Astrocyte of the cerebellum (primary cell): Measurements from ENCODE around the gene KERA.
"Not testable (repeated sequence)": the region's sequence is repeated elsewhere in the genome, so short reads cannot be mapped to it uniquely, and the experiment has no call there.

ENCODE experiments used
- DNase-seq: peaks from one replicate; pipeline ENCODE4 v3.0.0-alpha.2; 2011; ENCODE audit warnings: low read depth
- H3K4me3 ChIP-seq: 2 replicates; pipeline ENCODE4 v1.5.1; 2011; ENCODE audit warnings: mild to moderate bottlenecking, low read depth, low read length, moderate library complexity
- CTCF ChIP-seq: IDR thresholded peaks from 2 replicates; pipeline ENCODE4 v1.5.1; 2012; ENCODE audit warnings: low read length, low read depth, moderate library complexity, mild to moderate bottlenecking; ENCODE audit errors: missing control alignments
- in situ Hi-C: cut with HindIII; loops from 2 replicates; pipeline ENCODE4 v1.10.0; 2017; ENCODE audit warnings: low sequenced_read_pairs

KERA gene

GRCh38 chr12:91094032-91094662 lies 36.3 kb upstream of the KERA start:
- no peak for DNase-seq
- no peak for TF ChIP-seq CTCF
- H3K4me3 ChIP-seq = no peak overlapping the region
- in situ Hi-C loops = no loop called here

GRCh38 chr12:91093341-91093740 lies 35.5 kb upstream of the KERA start:
- no peak for TF ChIP-seq CTCF
- in situ Hi-C loops = no loop called here
- no peak for DNase-seq
- H3K4me3 ChIP-seq = no peak overlapping the region

GRCh38 chr12:91091916-91092715 lies 34.3 kb upstream of the KERA start:
- no peak for TF ChIP-seq CTCF
- no peak for DNase-seq
- no peak overlapping the region for H3K4me3 ChIP-seq
- in situ Hi-C loops = no loop called here

- DNase-seq, in situ Hi-C loops, H3K4me3 ChIP-seq: not testable (repeated sequence)
Observed at GRCh38 chr12:91089953-91090352, 32.1 kb upstream of the KERA start.

GRCh38 chr12:91080041-91080440 lies 22.2 kb upstream of the KERA start:
- no peak overlapping the region for H3K4me3 ChIP-seq
- DNase-seq = no peak
- in situ Hi-C loops = no loop called here
- no peak for TF ChIP-seq CTCF

GRCh38 chr12:91078501-91078900 lies 20.7 kb upstream of the KERA start:
- TF ChIP-seq CTCF = no peak
- H3K4me3 ChIP-seq = no peak overlapping the region
- in situ Hi-C loops = no loop called here

GRCh38 chr12:91077228-91077954 lies 19.6 kb upstream of the KERA start:
- TF ChIP-seq CTCF = no peak
- H3K4me3 ChIP-seq = no peak overlapping the region
- in situ Hi-C loops = no loop called here
- no peak for DNase-seq

More at GRCh38 chr12:91078501-91078900, 20.7 kb upstream of the KERA start:
- no peak for DNase-seq
